Smooth muscle cell (in vitro differentiated cells): ENCODE results near the gene LDAF1. TPM values are rescaled to one million over a fixed set of nuclear protein-coding genes. Genes with fewer than 3 reads are reported as not detected.

Source experiments
- DNase-seq: peaks from one replicate; lab custom pipeline; 2025; ENCODE audit not compliant: unreplicated experiment; lab: John Stamatoyannopoulos, UW
- H2AFZ ChIP-seq: fragments of 200-600 bp; sonication (generic); 2 replicates; pipeline ENCODE4 v1.6.0; 2016; ENCODE audit warnings: antibody characterized with exemption, low read depth, mild to moderate bottlenecking
- H3F3A ChIP-seq: fragments of 200-600 bp; sonication (generic); 2 replicates; pipeline ENCODE4 v1.6.0; 2017; ENCODE audit warnings: antibody characterized with exemption, low read depth
- H3K27ac ChIP-seq: fragments of 200-600 bp; sonication (generic); 2 replicates; pipeline ENCODE4 v1.5.1; 2016; ENCODE audit warnings: low read depth, mild to moderate bottlenecking
- H3K27me3 ChIP-seq: fragments of 200-600 bp; sonication (generic); 2 replicates; pipeline ENCODE4 v1.6.1; 2016; ENCODE audit warnings: low read depth, mild to moderate bottlenecking
- H3K36me3 ChIP-seq: fragments of 200-600 bp; sonication (generic); 2 replicates; pipeline ENCODE4 v1.5.1; 2016; ENCODE audit warnings: low read depth
- H3K4me1 ChIP-seq: fragments of 200-600 bp; sonication (generic); 2 replicates; pipeline ENCODE4 v1.5.1; 2016; ENCODE audit warnings: low read depth
- H3K4me2 ChIP-seq: fragments of 200-600 bp; sonication (generic); 2 replicates; pipeline ENCODE4 v1.6.0; 2016; ENCODE audit warnings: mild to moderate bottlenecking
- H3K4me3 ChIP-seq: fragments of 200-600 bp; sonication (generic); 2 replicates; pipeline ENCODE4 v1.5.1; 2016; ENCODE audit warnings: mild to moderate bottlenecking
- H3K79me2 ChIP-seq: fragments of 200-600 bp; sonication (generic); 2 replicates; pipeline ENCODE4 v1.6.0; 2016; ENCODE audit warnings: low read depth, mild to moderate bottlenecking
- H3K9ac ChIP-seq: fragments of 200-600 bp; sonication (generic); 2 replicates; pipeline ENCODE4 v1.6.0; 2016; ENCODE audit warnings: low read depth
- H3K9me3 ChIP-seq: fragments of 200-600 bp; sonication (generic); replicated peaks from 2 replicates; pipeline ENCODE4 v1.5.1; 2016; ENCODE audit warnings: low read depth
- H4K20me1 ChIP-seq: fragments of 200-600 bp; sonication (generic); 2 replicates; pipeline ENCODE4 v1.6.0; 2016; ENCODE audit warnings: low read depth
- WGBS: methylation state at CpG from one replicate; pipeline ENCODE4 v1.1.7; 2016; ENCODE audit warnings: low lambda C conversion rate; 5-methylcytosine and 5-hydroxymethylcytosine counted together
- polyA plus RNA-seq: library from polyadenylated mRNA; unstranded; fragments of >200 nt; fragmentation: Nextera tagmentation; extraction: Ambion mirVana; gene quantifications from 2 replicates; pipeline ENCODE4 v1.2.1, GENCODE V29; 2016
- total RNA-seq: library from RNA; depleted of rRNA; stranded (reverse); fragments of >200 nt; gene quantifications from 2 replicates; pipeline ENCODE4 v1.2.3, GENCODE V29; 2014
- TF ChIP-seq, protein P1 (sequence below): fragments of 200-600 bp; sonication (generic); IDR thresholded peaks from 2 replicates; pipeline ENCODE4 v1.5.1; 2017; ENCODE audit warnings: borderline replicate concordance, mild to moderate bottlenecking, antibody characterized with exemption; ENCODE audit not compliant: insufficient read depth, poor library complexity, severe bottlenecking

The LDAF1 gene
- total and polyA plus RNA-seq, 2 experiments from 2014 or later: 16.2 to 21.0 TPM

DNA sequence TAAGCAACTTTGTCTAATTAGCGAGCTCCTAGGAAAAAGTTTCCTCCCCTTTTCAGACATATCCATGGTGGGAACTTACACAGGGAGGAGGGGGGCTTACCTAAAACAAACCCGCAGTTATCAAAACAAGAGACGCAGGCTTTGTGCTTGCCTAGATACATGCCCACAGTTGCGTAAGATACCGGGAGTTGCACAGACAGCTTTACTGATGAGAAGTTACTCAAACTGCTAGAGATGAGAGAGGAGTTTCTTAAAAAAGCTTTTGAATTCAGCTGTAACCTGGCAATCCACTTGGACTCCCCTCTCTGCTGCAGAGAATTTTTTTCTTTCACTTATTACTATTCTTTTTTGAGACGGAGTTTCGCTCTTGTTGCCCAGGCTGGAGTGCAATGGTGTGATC is 59.7 kb downstream of the LDAF1 start:
- Histone ChIP-seq H4K20me1 (no peaks in the 10 kb centered on the region), H3F3A (no peaks in the 10 kb centered on the region), H3K36me3 (no peaks in the 10 kb centered on the region), H3K4me3 (no peak overlapping the region), H3K79me2 (no peaks in the 10 kb centered on the region), H3K4me2 (no peak overlapping the region), H3K9me3 (no peaks in the 10 kb centered on the region), H3K27ac (no peak overlapping the region), H3K9ac (no peak overlapping the region), H3K27me3 (peaks cover 12% of the 10 kb centered on the region), H3K4me1 (peaks cover 7% of the 10 kb centered on the region), H2AFZ (no peak overlapping the region)
- DNase-seq: no peak
- 84% methylated on average over 7 of the region's 7 CpGs for WGBS
- TF ChIP-seq, protein P1, sequence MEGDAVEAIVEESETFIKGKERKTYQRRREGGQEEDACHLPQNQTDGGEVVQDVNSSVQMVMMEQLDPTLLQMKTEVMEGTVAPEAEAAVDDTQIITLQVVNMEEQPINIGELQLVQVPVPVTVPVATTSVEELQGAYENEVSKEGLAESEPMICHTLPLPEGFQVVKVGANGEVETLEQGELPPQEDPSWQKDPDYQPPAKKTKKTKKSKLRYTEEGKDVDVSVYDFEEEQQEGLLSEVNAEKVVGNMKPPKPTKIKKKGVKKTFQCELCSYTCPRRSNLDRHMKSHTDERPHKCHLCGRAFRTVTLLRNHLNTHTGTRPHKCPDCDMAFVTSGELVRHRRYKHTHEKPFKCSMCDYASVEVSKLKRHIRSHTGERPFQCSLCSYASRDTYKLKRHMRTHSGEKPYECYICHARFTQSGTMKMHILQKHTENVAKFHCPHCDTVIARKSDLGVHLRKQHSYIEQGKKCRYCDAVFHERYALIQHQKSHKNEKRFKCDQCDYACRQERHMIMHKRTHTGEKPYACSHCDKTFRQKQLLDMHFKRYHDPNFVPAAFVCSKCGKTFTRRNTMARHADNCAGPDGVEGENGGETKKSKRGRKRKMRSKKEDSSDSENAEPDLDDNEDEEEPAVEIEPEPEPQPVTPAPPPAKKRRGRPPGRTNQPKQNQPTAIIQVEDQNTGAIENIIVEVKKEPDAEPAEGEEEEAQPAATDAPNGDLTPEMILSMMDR: no peak

DNA sequence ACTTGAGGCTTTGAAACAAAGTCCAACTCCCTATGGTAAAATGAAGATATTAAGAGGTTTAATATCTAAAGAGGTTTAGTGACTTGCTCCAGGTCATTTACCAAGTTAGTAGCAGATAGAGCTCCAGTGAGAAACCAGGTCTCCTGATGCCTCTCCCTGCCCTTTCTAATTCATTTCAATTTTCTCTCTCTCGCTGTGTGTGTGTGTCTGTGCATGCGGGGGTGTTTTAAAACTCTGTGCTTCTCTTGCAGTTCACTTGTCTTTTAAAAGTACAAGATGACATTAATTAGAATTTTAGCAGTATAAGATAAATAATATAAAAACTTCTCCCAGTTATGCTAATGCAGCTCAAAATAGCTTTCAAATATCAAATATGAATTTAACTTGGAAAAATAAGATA is 61.1 kb downstream of the LDAF1 start:
- Histone ChIP-seq H3K27ac (no peak overlapping the region), H3K4me2 (no peak overlapping the region), H3K79me2 (no peaks in the 10 kb centered on the region), H3K4me1 (peaks cover 7% of the 10 kb centered on the region), H3K4me3 (no peak overlapping the region), H3K36me3 (no peaks in the 10 kb centered on the region), H3K9me3 (no peaks in the 10 kb centered on the region), H4K20me1 (no peaks in the 10 kb centered on the region), H3F3A (no peaks in the 10 kb centered on the region), H3K27me3 (peaks cover 18% of the 10 kb centered on the region), H3K9ac (no peak overlapping the region), H2AFZ (no peak overlapping the region)
- TF ChIP-seq, protein P1: no peak
- DNase-seq: no peak
- WGBS: 97% methylated on average over 2 of the region's 2 CpGs

DNA sequence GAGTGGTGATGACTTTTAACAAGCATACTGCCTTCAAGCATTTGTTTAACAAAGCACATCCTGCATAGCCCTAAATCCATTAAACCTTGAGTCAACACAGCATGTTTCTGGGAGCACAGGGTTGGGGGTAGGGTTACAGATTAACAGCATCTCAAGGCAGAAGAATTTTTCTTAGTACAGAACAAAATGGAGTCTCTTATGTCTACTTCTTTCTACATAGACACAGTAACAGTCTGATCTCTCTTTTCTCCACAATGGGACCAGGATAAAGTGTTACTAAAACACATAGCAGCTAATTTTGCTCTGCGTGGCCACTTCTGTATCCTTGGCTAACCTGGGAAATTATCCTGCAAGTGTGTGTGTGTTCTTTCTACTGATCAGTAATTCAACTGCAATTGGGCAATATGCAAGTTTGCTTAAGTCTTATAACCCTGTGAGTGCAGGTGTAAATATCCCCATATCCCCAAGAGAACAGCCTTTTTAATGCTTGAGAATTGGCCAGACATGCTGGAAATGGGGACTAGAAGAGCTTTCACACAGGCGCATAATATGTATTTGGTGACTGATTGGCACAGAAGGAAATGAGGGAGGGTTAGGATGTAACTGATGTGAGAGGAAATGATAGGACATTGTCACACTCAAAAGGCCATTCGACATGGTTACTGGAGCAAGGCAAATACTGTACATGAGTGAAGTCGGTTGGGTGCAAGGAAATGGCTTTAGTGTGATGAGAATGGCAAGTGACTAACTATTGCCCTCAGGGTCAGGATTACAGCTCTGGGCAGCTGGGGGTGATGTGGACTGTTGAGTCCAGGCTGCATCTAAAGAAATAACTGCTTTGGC is 64.2 kb downstream of the LDAF1 start:
- H3K79me2 ChIP-seq: no peaks in the 10 kb centered on the region
- H3K27ac ChIP-seq: no peak overlapping the region
- H3K4me2 ChIP-seq: no peak overlapping the region
- H3K36me3 ChIP-seq: no peaks in the 10 kb centered on the region
- H3K9me3 ChIP-seq: no peaks in the 10 kb centered on the region
- no peak overlapping the region for H3K4me3 ChIP-seq
- H3F3A ChIP-seq: no peaks in the 10 kb centered on the region
- H4K20me1 ChIP-seq: no peaks in the 10 kb centered on the region
- no peak for DNase-seq
- H3K9ac ChIP-seq: no peak overlapping the region
- H3K27me3 ChIP-seq: peaks cover 25% of the 10 kb centered on the region
- 61% methylated on average over 4 of the region's 4 CpGs for WGBS
- TF ChIP-seq, protein P1: no peak
- H3K4me1 ChIP-seq: peaks cover 7% of the 10 kb centered on the region
- H2AFZ ChIP-seq: no peak overlapping the region

DNA sequence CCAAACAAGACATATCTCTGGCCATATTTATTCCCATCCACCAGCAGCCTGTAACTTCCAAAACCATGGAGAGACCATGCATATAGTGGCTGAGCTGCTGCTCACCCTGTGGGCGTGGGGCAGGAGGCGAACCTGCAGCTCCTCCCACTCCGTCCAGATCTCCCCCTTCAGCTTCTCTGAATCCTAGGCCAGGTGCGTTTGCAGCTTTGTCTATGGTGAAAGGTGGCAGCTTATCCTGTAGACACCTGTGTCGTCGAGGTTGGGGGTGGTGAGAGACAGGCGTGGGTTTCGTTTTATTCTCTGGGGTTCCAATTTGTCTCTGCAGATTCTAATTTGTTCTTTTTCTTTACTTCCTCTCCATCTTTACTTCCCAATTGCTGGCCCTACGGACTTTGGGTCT is 65.3 kb downstream of the LDAF1 start:
- TF ChIP-seq, protein P1: no peak
- Histone ChIP-seq H3K79me2 (no peaks in the 10 kb centered on the region), H3F3A (no peaks in the 10 kb centered on the region), H3K4me3 (no peak overlapping the region), H3K4me2 (no peak overlapping the region), H3K9ac (no peak overlapping the region), H3K9me3 (no peaks in the 10 kb centered on the region), H3K4me1 (peaks cover 7% of the 10 kb centered on the region), H2AFZ (no peak overlapping the region), H3K27me3 (peaks cover 25% of the 10 kb centered on the region), H3K27ac (no peak overlapping the region), H3K36me3 (no peaks in the 10 kb centered on the region), H4K20me1 (no peaks in the 10 kb centered on the region)
- 77% methylated on average over 9 of the region's 9 CpGs for WGBS
- no peak for DNase-seq
